ENCODE measurements around the gene RAG1. TPM values are rescaled to one million over a fixed set of nuclear protein-coding genes. Genes with fewer than 3 reads are reported as not detected.

Gene RAG1
- total RNA-seq, 1 donor from 2014 or later = 0.39 TPM

DNA sequence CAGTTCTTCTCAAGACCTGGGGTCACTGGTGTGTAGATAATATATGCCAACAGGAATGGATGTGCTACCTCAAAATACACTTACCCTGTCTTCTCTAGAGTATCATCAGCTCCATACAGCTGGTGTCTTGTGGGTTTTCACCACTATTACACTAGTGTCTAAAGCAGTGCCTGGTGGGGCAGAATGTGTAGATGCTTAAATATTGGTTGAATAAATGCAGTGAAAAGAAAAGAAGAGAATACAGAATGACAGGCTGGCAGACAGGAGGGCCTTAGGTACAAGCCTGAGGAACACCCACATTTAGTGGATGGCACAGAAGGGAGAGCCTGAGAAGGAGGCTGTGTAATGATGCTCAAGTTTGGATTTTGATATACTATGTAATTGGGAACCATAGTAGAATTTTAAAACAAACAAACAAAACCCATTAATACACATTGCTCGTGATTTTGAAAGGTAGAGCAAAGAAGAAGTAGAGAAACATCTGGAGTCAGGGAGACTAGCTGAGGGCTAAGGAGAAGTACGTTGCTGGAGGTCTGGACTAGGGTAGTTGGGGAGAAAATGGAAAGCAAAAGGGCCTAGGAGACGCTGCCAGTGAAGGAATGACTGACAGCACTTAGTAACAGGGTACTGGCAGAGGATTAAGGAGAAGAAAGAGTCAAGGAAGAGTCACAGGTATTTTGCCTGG, 50.7 kb downstream of the RAG1 start:
- peak overlapping the region; percentile 1 for H3K4me3 Mint-ChIP-seq (ENCODE audit: unreplicated experiment)
- peak overlapping the region; percentile 7 for H3K27ac Mint-ChIP-seq (ENCODE audit: unreplicated experiment)

DNA sequence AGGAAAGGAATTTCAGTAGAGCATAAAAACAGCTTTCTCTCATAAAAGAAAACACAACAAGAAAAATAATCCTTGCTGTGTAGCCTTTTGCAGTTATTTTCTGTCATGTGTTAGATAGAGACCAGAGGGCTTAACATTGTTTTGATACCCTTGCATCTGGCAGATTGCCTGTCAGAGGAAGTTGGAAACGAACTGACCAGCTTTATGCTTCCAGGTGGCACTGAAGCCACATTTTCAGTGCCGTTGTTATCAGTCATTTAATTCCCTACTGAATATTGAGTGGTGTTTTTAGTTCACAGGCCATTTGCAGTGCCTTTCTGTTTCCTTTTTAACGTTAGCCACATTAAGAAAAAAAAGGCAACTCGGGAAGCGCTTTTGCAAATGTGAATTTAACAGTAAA, 51.7 kb downstream of the RAG1 start:
- TF ChIP-seq, protein P1, sequence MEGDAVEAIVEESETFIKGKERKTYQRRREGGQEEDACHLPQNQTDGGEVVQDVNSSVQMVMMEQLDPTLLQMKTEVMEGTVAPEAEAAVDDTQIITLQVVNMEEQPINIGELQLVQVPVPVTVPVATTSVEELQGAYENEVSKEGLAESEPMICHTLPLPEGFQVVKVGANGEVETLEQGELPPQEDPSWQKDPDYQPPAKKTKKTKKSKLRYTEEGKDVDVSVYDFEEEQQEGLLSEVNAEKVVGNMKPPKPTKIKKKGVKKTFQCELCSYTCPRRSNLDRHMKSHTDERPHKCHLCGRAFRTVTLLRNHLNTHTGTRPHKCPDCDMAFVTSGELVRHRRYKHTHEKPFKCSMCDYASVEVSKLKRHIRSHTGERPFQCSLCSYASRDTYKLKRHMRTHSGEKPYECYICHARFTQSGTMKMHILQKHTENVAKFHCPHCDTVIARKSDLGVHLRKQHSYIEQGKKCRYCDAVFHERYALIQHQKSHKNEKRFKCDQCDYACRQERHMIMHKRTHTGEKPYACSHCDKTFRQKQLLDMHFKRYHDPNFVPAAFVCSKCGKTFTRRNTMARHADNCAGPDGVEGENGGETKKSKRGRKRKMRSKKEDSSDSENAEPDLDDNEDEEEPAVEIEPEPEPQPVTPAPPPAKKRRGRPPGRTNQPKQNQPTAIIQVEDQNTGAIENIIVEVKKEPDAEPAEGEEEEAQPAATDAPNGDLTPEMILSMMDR (IDR thresholded peaks at IDR 0.05; ENCODE audit: partially characterized antibody, unreplicated experiment) = no peak
- H3K4me1 Mint-ChIP-seq (ENCODE audit: low read depth, unreplicated experiment) = peaks cover 12% of the 10 kb centered on the region
- peak overlapping the region; percentile 72 for H3K4me3 Mint-ChIP-seq (ENCODE audit: unreplicated experiment)
- H3K27me3 Mint-ChIP-seq (ENCODE audit: unreplicated experiment) = peaks cover 1% of the 10 kb centered on the region
- H3K9me3 Mint-ChIP-seq (ENCODE audit: unreplicated experiment) = no peaks in the 10 kb centered on the region
- peak overlapping the region; percentile 39 for H3K27ac Mint-ChIP-seq (ENCODE audit: unreplicated experiment)
- no peak for DNase-seq
- H3K36me3 Mint-ChIP-seq (ENCODE audit: unreplicated experiment) = no peaks in the 10 kb centered on the region

More for the DNA sequence above, 50.7 kb downstream of the RAG1 start:
- no peaks in the 10 kb centered on the region for H3K9me3 Mint-ChIP-seq (ENCODE audit: unreplicated experiment)
- DNase-seq = no peak
- H3K27me3 Mint-ChIP-seq (ENCODE audit: unreplicated experiment) = peaks cover 1% of the 10 kb centered on the region
- H3K36me3 Mint-ChIP-seq (ENCODE audit: unreplicated experiment) = no peaks in the 10 kb centered on the region
- peaks cover 12% of the 10 kb centered on the region for H3K4me1 Mint-ChIP-seq (ENCODE audit: low read depth, unreplicated experiment)
- TF ChIP-seq, protein P1 (IDR thresholded peaks at IDR 0.05; ENCODE audit: partially characterized antibody, unreplicated experiment) = no peak

DNA sequence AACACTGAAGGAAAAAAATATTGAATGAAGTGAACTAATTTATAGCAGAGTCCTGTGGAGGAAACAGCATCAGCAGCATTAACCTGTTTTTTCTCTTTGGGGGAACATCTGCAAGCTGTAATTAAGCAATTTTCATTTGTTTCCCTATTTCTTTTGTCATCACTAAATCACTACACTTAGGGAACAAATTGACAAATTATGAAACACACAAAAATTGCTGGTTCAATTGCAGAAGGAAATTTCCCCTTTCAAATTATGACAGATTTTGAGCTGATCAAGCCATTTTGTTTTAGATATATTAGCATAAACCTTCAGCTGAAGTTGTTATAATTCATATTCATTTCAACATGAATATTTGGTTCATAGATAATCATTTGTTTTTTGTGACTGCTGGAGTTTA, 52.4 kb downstream of the RAG1 start:
- TF ChIP-seq, protein P1 (IDR thresholded peaks at IDR 0.05; ENCODE audit: partially characterized antibody, unreplicated experiment) = no peak
- peaks cover 1% of the 10 kb centered on the region for H3K27me3 Mint-ChIP-seq (ENCODE audit: unreplicated experiment)
- H3K4me3 Mint-ChIP-seq (ENCODE audit: unreplicated experiment) = no peak overlapping the region
- DNase-seq = no peak
- H3K9me3 Mint-ChIP-seq (ENCODE audit: unreplicated experiment) = no peaks in the 10 kb centered on the region
- no peak overlapping the region for H3K27ac Mint-ChIP-seq (ENCODE audit: unreplicated experiment)
- H3K36me3 Mint-ChIP-seq (ENCODE audit: unreplicated experiment) = no peaks in the 10 kb centered on the region
- H3K4me1 Mint-ChIP-seq (ENCODE audit: low read depth, unreplicated experiment) = peaks cover 12% of the 10 kb centered on the region

DNA sequence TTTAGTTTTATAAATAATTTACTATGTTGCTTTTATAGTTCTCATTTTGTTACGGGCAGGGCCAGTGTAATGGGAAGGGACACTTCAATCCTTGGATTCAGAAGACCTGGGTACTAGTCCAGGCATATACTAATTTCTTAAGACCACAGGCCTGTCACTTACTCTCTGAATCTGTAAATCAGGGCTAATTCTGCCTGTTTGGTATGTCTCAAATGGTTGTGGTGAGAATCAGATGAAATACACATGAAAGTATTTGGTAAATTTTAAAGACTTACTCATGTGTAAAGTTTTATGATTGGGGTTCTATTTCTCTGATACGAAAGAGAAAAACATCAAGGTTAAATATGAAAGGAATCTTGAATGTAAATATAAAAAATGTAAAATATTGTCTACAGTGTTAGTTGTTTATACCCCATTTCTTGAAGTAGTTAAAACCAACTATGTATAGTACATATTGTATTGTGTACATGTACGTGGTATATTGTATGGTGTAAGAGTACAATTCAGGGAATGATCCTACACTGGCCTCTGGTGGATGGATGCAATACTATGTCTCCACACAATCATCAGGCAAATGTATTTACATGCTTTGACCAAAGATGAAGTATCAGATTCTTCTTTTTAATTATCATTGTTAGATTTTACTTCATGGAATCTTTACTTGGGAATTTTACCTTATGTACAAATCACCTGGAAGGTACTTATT, 54.8 kb downstream of the RAG1 start:
- TF ChIP-seq, protein P1 (IDR thresholded peaks at IDR 0.05; ENCODE audit: partially characterized antibody, unreplicated experiment) = no peak
- DNase-seq = no peak
- no peaks in the 10 kb centered on the region for H3K9me3 Mint-ChIP-seq (ENCODE audit: unreplicated experiment)
- peaks cover 12% of the 10 kb centered on the region for H3K4me1 Mint-ChIP-seq (ENCODE audit: low read depth, unreplicated experiment)
- no peaks in the 10 kb centered on the region for H3K36me3 Mint-ChIP-seq (ENCODE audit: unreplicated experiment)
- no peaks in the 10 kb centered on the region for H3K27me3 Mint-ChIP-seq (ENCODE audit: unreplicated experiment)
- H3K27ac Mint-ChIP-seq (ENCODE audit: unreplicated experiment) = no peak overlapping the region
- no peak overlapping the region for H3K4me3 Mint-ChIP-seq (ENCODE audit: unreplicated experiment)

DNA sequence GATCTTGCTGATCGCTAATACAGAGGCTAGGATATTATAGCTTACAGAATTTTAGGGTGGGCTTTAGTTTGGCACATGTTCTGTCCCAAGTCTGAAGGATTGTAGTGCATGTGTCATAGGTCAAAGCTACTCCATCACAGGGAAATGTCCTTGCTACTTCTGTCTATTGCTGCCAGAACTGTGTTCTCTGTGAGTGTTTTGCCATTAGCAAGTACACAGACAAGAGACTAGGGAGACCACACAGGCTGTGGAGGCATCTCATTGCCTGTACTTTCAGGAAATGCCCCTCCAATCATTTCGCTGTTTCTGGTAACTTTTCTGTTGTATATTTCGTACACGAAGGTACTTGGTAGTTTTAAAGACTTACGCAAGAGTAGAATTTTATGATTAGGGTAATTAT, 55.7 kb downstream of the RAG1 start:
- Mint-ChIP-seq H3K27ac (ENCODE audit: unreplicated experiment) (no peak overlapping the region), H3K9me3 (ENCODE audit: unreplicated experiment) (no peaks in the 10 kb centered on the region), H3K4me3 (ENCODE audit: unreplicated experiment) (no peak overlapping the region), H3K4me1 (ENCODE audit: low read depth, unreplicated experiment) (peaks cover 12% of the 10 kb centered on the region), H3K36me3 (ENCODE audit: unreplicated experiment) (no peaks in the 10 kb centered on the region), H3K27me3 (ENCODE audit: unreplicated experiment) (no peaks in the 10 kb centered on the region)
- TF ChIP-seq, protein P1 (IDR thresholded peaks at IDR 0.05; ENCODE audit: partially characterized antibody, unreplicated experiment) = no peak
- DNase-seq = no peak
